ENCODE results near the gene NAPEPLD.
"Not testable (repeated sequence)": the region's sequence is repeated elsewhere in the genome, so short reads cannot be mapped to it uniquely, and the experiment has no call there.

The NAPEPLD gene

GRCh38 chr7:103154042-103154441 is 5.1 kb upstream of the NAPEPLD start:
- TF ChIP-seq KLF10 (tag by site-specific recombination; IDR thresholded peaks at IDR 0.05) (no peak), ZNF704 (tag by site-specific recombination; IDR thresholded peaks at IDR 0.05) (no peak), ZNF677 (tag by site-specific recombination; IDR thresholded peaks at IDR 0.05) (no peak), ZNF26 (tag by site-specific recombination; IDR thresholded peaks at IDR 0.05) (no peak), ZNF214 (tag by site-specific recombination; IDR thresholded peaks at IDR 0.05; ENCODE audit: borderline replicate concordance) (no peak), ZSCAN5A (tag by site-specific recombination; IDR thresholded peaks at IDR 0.05) (no peak), ZNF624 (tag by site-specific recombination; IDR thresholded peaks at IDR 0.05) (no peak), ZNF449 (tag by site-specific recombination; IDR thresholded peaks at IDR 0.05) (no peak), ZNF169 (tag by site-specific recombination; IDR thresholded peaks at IDR 0.05) (no peak), SP7 (tag by site-specific recombination; IDR thresholded peaks at IDR 0.05) (no peak)
- H3K4me3 ChIP-seq (ENCODE audit: low read depth, low read length) = no peak overlapping the region
- no peaks in the 10 kb centered on the region for H3K9me3 ChIP-seq (ENCODE audit: control insufficient read depth, insufficient read depth, low read depth, low read length)
- H3K27ac ChIP-seq (ENCODE audit: extremely low read depth, low read depth, low read length) = no peak overlapping the region
- POLR2A ChIA-PET = no interaction called here
- no peaks in the 10 kb centered on the region for H3K4me1 ChIP-seq (ENCODE audit: control insufficient read depth, insufficient read depth, low read length)
- CTCF ChIA-PET = no interaction called here
- H3K36me3 ChIP-seq (ENCODE audit: control insufficient read depth in 2 of 2, insufficient read depth in 1 of 2, low read length in 2 of 2) = no peaks in the 10 kb centered on the region

- H3K9me3 ChIP-seq (ENCODE audit: control insufficient read depth, insufficient read depth, low read depth, low read length); H3K4me3 ChIP-seq (ENCODE audit: low read depth, low read length); H3K4me1 ChIP-seq (ENCODE audit: control insufficient read depth, insufficient read depth, low read length); H3K36me3 ChIP-seq (ENCODE audit: control insufficient read depth in 2 of 2, insufficient read depth in 1 of 2, low read length in 2 of 2); POLR2A ChIA-PET; H3K27ac ChIP-seq (ENCODE audit: extremely low read depth, low read depth, low read length): not testable (repeated sequence)
- CTCF ChIA-PET = interaction anchor here (0.6 kb wide), 1 partner anchor 153 kb away, joined by 3 read pairs; no protein-coding TSS in a partner anchor
These were observed 4.1 kb upstream of the NAPEPLD start for GRCh38 chr7:103152744-103153617.

GRCh38 chr7:103151993-103152676 is 3.2 kb upstream of the NAPEPLD start:
- ChIA-PET CTCF (interaction anchor here (0.6 kb wide), 1 partner anchor 154 kb away, joined by 3 read pairs; no protein-coding TSS in a partner anchor), POLR2A (interaction anchor here (0.6 kb wide), 1 partner anchor 14 kb away, joined by 3 read pairs; no protein-coding TSS in a partner anchor)
- H3K9me3 ChIP-seq (ENCODE audit: control insufficient read depth, insufficient read depth, low read depth, low read length); H3K4me1 ChIP-seq (ENCODE audit: control insufficient read depth, insufficient read depth, low read length); H3K36me3 ChIP-seq (ENCODE audit: control insufficient read depth in 2 of 2, insufficient read depth in 1 of 2, low read length in 2 of 2); H3K27ac ChIP-seq (ENCODE audit: extremely low read depth, low read depth, low read length); H3K4me3 ChIP-seq (ENCODE audit: low read depth, low read length): not testable (repeated sequence)

Measured in HEK293 (cell line).